GM23248 (cell line): Measurements from ENCODE around the gene FAM167B. TPM values are rescaled to one million over a fixed set of nuclear protein-coding genes. Genes with fewer than 3 reads are reported as not detected.
A peak's percentile ranks its signal among the peaks of the same experiment; 100 is the strongest.

Experiments used
- DNase-seq: peaks from one replicate; pipeline ENCODE4 v3.0.0-alpha.2; 2015
- H2AFZ ChIP-seq: fragments of 200-600 bp; sonication (generic); 2 replicates; pipeline ENCODE4 v1.6.1; 2016; ENCODE audit warnings: antibody characterized with exemption
- H3F3A ChIP-seq: fragments of 200-600 bp; sonication (generic); 2 replicates; pipeline ENCODE4 v1.6.1; 2016; ENCODE audit warnings: mild to moderate bottlenecking, antibody characterized with exemption, mixed run types; ENCODE audit not compliant: insufficient read depth
- H3K27ac ChIP-seq: fragments of 200-600 bp; sonication (generic); 2 replicates; pipeline ENCODE4 v1.5.1; 2016; ENCODE audit warnings: mild to moderate bottlenecking
- H3K27me3 ChIP-seq: fragments of 200-600 bp; sonication (generic); replicated peaks from 2 replicates; pipeline ENCODE4 v1.6.1; 2016; ENCODE audit warnings: mild to moderate bottlenecking; ENCODE audit not compliant: insufficient read depth
- H3K36me3 ChIP-seq: fragments of 200-600 bp; sonication (generic); 2 replicates; pipeline ENCODE4 v1.6.1; 2016; ENCODE audit warnings: low read depth, mild to moderate bottlenecking
- H3K4me1 ChIP-seq: fragments of 200-600 bp; sonication (generic); 2 replicates; pipeline ENCODE4 v1.6.1; 2016; ENCODE audit warnings: mild to moderate bottlenecking; ENCODE audit not compliant: insufficient read depth
- H3K4me2 ChIP-seq: fragments of 200-600 bp; sonication (generic); one replicate; pipeline ENCODE4 v1.6.1; 2016; ENCODE audit warnings: mild to moderate bottlenecking; ENCODE audit not compliant: unreplicated experiment
- H3K4me3 ChIP-seq: fragments of 200-600 bp; sonication (generic); 2 replicates; pipeline ENCODE4 v1.5.1; 2016; ENCODE audit warnings: mild to moderate bottlenecking
- H3K79me2 ChIP-seq: fragments of 200-600 bp; sonication (generic); 2 replicates; pipeline ENCODE4 v1.6.1; 2016; ENCODE audit warnings: mild to moderate bottlenecking; ENCODE audit not compliant: insufficient read depth
- H3K9ac ChIP-seq: fragments of 200-600 bp; sonication (generic); 2 replicates; pipeline ENCODE4 v1.6.1; 2016; ENCODE audit warnings: mild to moderate bottlenecking
- H3K9me2 ChIP-seq: fragments of 200-600 bp; sonication (generic); 2 replicates; pipeline ENCODE4 v1.6.1; 2016; ENCODE audit warnings: mixed run types, mild to moderate bottlenecking, moderate library complexity; ENCODE audit not compliant: insufficient read depth
- H3K9me3 ChIP-seq: fragments of 200-600 bp; sonication (generic); one replicate; pipeline ENCODE4 v1.6.1; 2017; ENCODE audit warnings: low read depth
- H4K20me1 ChIP-seq: fragments of 200-600 bp; sonication (generic); 2 replicates; pipeline ENCODE4 v1.6.0; 2016; ENCODE audit not compliant: insufficient read depth
- EZH2 ChIP-seq: fragments of 200-600 bp; sonication (generic); IDR thresholded peaks from 2 replicates; pipeline ENCODE4 v1.6.1; 2018; ENCODE audit warnings: antibody characterized with exemption, mild to moderate bottlenecking; ENCODE audit not compliant: insufficient read depth, poor library complexity, severe bottlenecking
- EZH2phosphoT487 ChIP-seq: fragments of 200-600 bp; sonication (generic); IDR thresholded peaks from 2 replicates; pipeline ENCODE4 v1.6.1; 2018; ENCODE audit warnings: antibody characterized with exemption, moderate library complexity, mild to moderate bottlenecking, low read depth; ENCODE audit not compliant: insufficient read depth
- WGBS, 2 experiments: methylation state at CpG; one replicate each; pipeline ENCODE4 v1.1.6; 2015 to 2017; ENCODE audit warnings: low lambda C conversion rate in 2 of 2, low coverage in 1 of 2; ENCODE audit errors: missing lambda C conversion rate in 2 of 2; 5-methylcytosine and 5-hydroxymethylcytosine counted together
- in situ Hi-C: fragments of 300-500 bp; cut with MboI; formaldehyde crosslinking; loops from 2 replicates; pipeline ENCODE4 v1.15.0; 2020
- polyA plus RNA-seq: library from polyadenylated mRNA; unstranded; fragments of >200 nt; fragmentation: Nextera tagmentation; extraction: Ambion mirVana; gene quantifications from 2 replicates; pipeline ENCODE4 v1.2.1, GENCODE V29; 2016
- total RNA-seq: library from RNA; depleted of rRNA; stranded (reverse); fragments of >200 nt; shearing (Covaris generic); gene quantifications from 2 replicates; pipeline ENCODE4 v1.2.3, GENCODE V29; 2014

Gene FAM167B
- total and polyA plus RNA-seq, 2 experiments from 2014 or later: 3.0 to 5.0 TPM

DNA sequence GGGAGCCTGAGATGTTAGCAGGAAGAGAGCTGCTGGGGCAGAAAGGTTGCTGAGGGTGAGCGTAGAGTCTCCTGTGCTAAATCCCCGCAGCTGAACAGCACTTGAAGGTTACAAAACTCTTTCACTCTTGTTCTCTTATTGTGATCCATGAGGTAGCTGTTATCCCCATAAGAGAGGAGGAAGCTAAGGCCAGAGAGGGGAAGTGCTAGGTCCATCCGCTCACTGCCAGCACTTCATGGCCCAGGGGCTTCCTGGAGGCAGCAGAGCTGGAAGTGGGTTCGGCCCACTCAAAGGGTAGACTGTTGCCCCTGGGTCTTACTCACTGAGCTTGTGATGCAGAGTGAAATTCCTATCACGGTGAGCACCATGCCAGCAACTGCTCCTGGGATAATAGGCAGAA lies 30.5 kb upstream of the FAM167B start:
- Histone ChIP-seq H3K9me3 (no peaks in the 10 kb centered on the region), H3K4me3 (no peak overlapping the region), H3K9me2 (no peaks in the 10 kb centered on the region), H2AFZ (no peak overlapping the region), H3K79me2 (peaks cover 26% of the 10 kb centered on the region), H4K20me1 (no peaks in the 10 kb centered on the region), H3K4me2 (no peak overlapping the region), H3K9ac (no peak overlapping the region), H3K27ac (no peak overlapping the region), H3F3A (no peaks in the 10 kb centered on the region), H3K4me1 (peaks cover 16% of the 10 kb centered on the region), H3K27me3 (no peaks in the 10 kb centered on the region), H3K36me3 (peaks cover 5% of the 10 kb centered on the region; the same call in 1 of the 2 replicates)
- no peak for TF ChIP-seq EZH2phosphoT487
- TF ChIP-seq EZH2: no peak
- in situ Hi-C loops: no loop called here
- no peak for DNase-seq
- 96 to 98% methylated on average over 5 of the region's 5 CpGs for WGBS, 2 experiments

DNA sequence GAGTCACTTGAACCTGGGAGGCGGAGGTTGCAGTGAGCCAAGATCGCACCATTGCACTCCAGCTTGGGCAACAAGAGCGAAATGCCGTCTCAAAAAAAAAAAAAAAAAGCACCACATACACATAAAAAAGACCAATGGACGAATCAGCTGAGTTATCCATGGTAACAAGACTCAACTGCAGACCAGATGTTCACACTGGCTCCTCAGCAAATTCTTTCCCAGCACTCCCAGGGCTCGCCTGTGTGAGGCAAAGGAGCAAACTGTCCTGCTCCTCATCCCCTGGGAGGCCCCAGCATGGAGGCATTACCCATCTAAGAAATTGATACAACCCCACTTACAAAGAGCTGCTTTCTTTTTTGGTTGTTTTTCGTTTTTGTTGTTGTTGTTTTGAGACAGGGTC lies 28.0 kb upstream of the FAM167B start:
- peaks cover 51% of the 10 kb centered on the region for H3K79me2 ChIP-seq
- no peaks in the 10 kb centered on the region for H3F3A ChIP-seq
- no peak overlapping the region for H3K9ac ChIP-seq
- H4K20me1 ChIP-seq: no peaks in the 10 kb centered on the region
- no peaks in the 10 kb centered on the region for H3K27me3 ChIP-seq
- 51 to 54% methylated on average over 5 to 7 of the region's 7 CpGs for WGBS, 2 experiments
- H3K4me1 ChIP-seq: peaks cover 27% of the 10 kb centered on the region
- TF ChIP-seq EZH2phosphoT487 (no peak), EZH2 (no peak)
- H3K27ac ChIP-seq: no peak overlapping the region
- H2AFZ ChIP-seq: no peak overlapping the region
- H3K9me2 ChIP-seq: no peaks in the 10 kb centered on the region
- in situ Hi-C loops: no loop called here
- H3K36me3 ChIP-seq: peaks cover 8% of the 10 kb centered on the region; the same call in 1 of the 2 replicates
- DNase-seq: peak; percentile 56
- no peak overlapping the region for H3K4me3 ChIP-seq
- no peak overlapping the region for H3K4me2 ChIP-seq
- H3K9me3 ChIP-seq: no peaks in the 10 kb centered on the region

DNA sequence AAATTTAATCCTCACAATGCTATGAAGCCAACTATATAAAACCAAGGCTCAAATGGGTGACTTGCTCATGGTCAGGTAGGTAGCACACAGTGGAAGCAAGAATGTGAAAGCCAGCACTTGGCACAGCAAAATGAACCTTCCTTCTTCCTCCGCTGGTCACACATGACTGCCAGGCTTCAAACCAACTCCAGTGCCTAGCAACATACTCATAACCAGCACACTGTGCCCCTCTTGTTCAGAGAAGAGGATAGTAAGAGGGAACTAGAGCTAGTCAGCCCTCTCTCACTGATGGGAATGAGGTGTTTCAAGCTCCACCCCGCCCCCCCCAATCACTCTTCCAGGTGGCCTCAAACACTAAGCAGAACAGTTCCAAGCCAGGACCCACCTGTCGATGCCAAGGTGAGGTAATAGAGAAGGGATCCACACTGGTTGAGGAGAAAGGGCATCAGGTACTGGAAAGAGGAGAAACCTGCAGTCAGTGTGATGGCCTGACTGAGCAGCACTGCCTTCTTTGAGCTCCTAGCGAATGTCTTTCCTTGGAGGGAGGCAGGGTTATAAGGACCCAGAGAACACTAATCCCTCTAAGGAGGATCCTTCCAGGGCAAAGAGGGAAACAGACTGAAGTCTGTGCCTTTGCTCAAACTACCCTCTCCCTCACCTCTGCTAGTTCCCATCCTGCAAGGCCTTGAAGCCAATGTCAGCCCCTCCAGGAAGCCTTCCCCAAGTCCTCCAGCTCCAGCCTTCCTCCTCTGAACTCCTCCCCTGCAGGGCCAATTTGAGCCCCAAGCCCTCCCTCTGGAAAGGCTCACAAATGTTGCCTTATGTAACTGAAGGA lies 26.1 kb upstream of the FAM167B start:
- no peak for DNase-seq

DNA sequence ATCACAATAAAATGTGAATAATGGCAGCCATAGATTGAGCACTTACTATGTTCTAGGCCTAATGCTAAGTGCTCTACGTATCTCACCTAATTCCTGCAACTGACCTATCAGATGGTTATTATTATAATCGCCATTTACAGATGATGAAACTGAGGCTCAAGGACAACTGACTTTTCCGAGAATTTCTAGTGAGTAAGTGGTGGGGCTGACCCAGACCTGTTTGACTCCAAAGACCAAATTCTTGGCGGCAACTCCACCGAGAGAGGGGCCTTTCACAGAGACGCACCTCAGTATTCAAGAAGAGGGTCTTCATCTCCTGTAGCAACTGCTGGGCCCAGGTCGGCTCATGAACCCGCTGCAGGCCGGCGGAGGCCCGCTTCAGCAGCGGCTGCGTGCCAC lies 25.4 kb upstream of the FAM167B start:
- H3K36me3 ChIP-seq: peaks cover 19% of the 10 kb centered on the region
- no peaks in the 10 kb centered on the region for H3K9me3 ChIP-seq
- WGBS, 2 experiments: 1 to 6% methylated on average over 13 of the region's 13 CpGs
- H3K27me3 ChIP-seq: no peaks in the 10 kb centered on the region
- peak overlapping the region; percentile 100 for H3K9ac ChIP-seq
- peaks cover 28% of the 10 kb centered on the region for H3K4me1 ChIP-seq
- DNase-seq: no peak
- peak overlapping the region; percentile 95 for H3K4me2 ChIP-seq
- in situ Hi-C loops: no loop called here
- H4K20me1 ChIP-seq: no peaks in the 10 kb centered on the region
- H3F3A ChIP-seq: no peaks in the 10 kb centered on the region
- peak overlapping the region; percentile 95 for H3K4me3 ChIP-seq
- H3K27ac ChIP-seq: peak overlapping the region; percentile 86
- no peak for TF ChIP-seq EZH2
- TF ChIP-seq EZH2phosphoT487: no peak
- H3K79me2 ChIP-seq: peaks cover 76% of the 10 kb centered on the region
- peak overlapping the region; percentile 87 for H2AFZ ChIP-seq
- no peaks in the 10 kb centered on the region for H3K9me2 ChIP-seq

More for the DNA sequence above, 26.1 kb upstream of the FAM167B start:
- TF ChIP-seq EZH2 (no peak), EZH2phosphoT487 (no peak)
- no peaks in the 10 kb centered on the region for H3F3A ChIP-seq
- H3K27ac ChIP-seq: peak overlapping the region; percentile 86
- peak overlapping the region; percentile 87 for H2AFZ ChIP-seq
- peaks cover 70% of the 10 kb centered on the region for H3K79me2 ChIP-seq
- no peaks in the 10 kb centered on the region for H4K20me1 ChIP-seq
- in situ Hi-C loops: no loop called here
- H3K36me3 ChIP-seq: peaks cover 16% of the 10 kb centered on the region
- H3K4me2 ChIP-seq: peak overlapping the region; percentile 95
- H3K9me2 ChIP-seq: no peaks in the 10 kb centered on the region
- peak overlapping the region; percentile 100 for H3K9ac ChIP-seq
- H3K4me3 ChIP-seq: peak overlapping the region; percentile 95
- 80 to 88% methylated on average over 4 of the region's 4 CpGs for WGBS, 2 experiments
- no peaks in the 10 kb centered on the region for H3K27me3 ChIP-seq
- peaks cover 28% of the 10 kb centered on the region for H3K4me1 ChIP-seq
- H3K9me3 ChIP-seq: no peaks in the 10 kb centered on the region
